Mesodermal cell (in vitro differentiated cells): Measurements from ENCODE around the gene MSANTD1.

ENCODE experiments used
- H3K27ac ChIP-seq: 2 replicates; pipeline ENCODE4 v1.7.0; 2013; ENCODE audit warnings: mild to moderate bottlenecking, low read depth, low read length, moderate library complexity; ENCODE audit not compliant: severe bottlenecking
- H3K36me3 ChIP-seq: 2 replicates; pipeline ENCODE4 v1.7.1; 2013; ENCODE audit warnings: mild to moderate bottlenecking, low read length, moderate library complexity; ENCODE audit not compliant: control insufficient read depth, insufficient read depth
- H3K4me1 ChIP-seq: one replicate; pipeline ENCODE4 v1.7.1; 2013; ENCODE audit warnings: mild to moderate bottlenecking, low read length; ENCODE audit not compliant: insufficient read depth, control insufficient read depth, poor library complexity, severe bottlenecking
- H3K4me3 ChIP-seq: 2 replicates; pipeline ENCODE4 v1.7.0; 2013; ENCODE audit warnings: low read length, control low read depth, mild to moderate bottlenecking; ENCODE audit not compliant: insufficient read depth, poor library complexity, severe bottlenecking; ENCODE audit errors: extremely low read depth
- H3K9me3 ChIP-seq: 2 replicates; pipeline ENCODE4 v1.7.1; 2013; ENCODE audit warnings: mild to moderate bottlenecking, low read length, moderate library complexity; ENCODE audit not compliant: control insufficient read depth
- WGBS, 2 experiments: methylation state at CpG; one replicate each; pipeline ENCODE4 v1.1.5; 2013; ENCODE audit warnings: missing lambda C conversion rate in 2 of 2; ENCODE audit not compliant: insufficient coverage in 2 of 2; 5-methylcytosine and 5-hydroxymethylcytosine counted together

Gene MSANTD1

DNA sequence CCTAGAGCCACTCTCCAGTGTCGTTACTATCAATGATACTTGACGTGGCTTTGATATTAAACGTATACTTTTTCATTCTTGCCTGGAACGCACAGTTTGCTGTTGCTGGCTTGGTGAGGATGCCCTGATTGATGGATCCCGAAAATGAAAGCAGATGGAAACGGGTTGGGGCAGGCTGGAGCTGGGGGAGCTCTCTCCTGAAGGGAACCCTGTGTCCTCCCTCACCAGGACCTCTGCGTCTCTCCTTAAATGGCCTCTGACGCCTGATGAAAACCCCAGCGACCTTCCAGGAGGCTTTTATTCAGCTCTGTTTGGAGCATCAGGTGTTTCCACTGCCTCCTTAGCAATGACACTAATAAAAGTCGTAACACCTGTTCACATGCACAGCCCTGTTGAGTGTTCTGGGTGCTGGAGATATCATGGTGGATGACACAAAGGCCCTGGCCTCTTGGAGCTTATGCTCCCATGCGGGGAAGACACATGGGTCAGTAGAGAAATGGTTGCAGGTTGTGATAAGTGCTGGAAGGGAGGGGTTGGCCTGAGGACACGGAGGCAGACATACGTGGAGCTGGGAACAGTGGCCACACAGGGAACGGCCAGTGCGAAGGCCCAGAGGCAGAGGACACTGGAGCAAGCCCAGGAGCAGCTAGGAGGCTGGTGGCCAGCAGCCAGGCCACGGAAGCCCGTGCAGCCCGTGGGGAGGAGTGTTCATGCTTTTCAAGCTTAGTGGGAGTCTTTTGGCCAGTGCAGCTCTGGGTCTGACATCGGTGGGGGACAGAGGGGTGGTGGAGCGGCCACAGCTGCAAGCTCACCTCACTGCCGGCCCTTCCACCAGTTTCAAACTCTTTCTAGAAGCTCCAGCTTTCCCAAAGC, 7.5 kb downstream of the MSANTD1 start:
- no peaks in the 10 kb centered on the region for H3K9me3 ChIP-seq
- H3K27ac ChIP-seq = no peak overlapping the region
- H3K4me3 ChIP-seq = no peak overlapping the region
- no peaks in the 10 kb centered on the region for H3K4me1 ChIP-seq
- 84 to 87% methylated on average over 18 to 19 of the region's 21 CpGs for WGBS, 2 experiments
- no peaks in the 10 kb centered on the region for H3K36me3 ChIP-seq

DNA sequence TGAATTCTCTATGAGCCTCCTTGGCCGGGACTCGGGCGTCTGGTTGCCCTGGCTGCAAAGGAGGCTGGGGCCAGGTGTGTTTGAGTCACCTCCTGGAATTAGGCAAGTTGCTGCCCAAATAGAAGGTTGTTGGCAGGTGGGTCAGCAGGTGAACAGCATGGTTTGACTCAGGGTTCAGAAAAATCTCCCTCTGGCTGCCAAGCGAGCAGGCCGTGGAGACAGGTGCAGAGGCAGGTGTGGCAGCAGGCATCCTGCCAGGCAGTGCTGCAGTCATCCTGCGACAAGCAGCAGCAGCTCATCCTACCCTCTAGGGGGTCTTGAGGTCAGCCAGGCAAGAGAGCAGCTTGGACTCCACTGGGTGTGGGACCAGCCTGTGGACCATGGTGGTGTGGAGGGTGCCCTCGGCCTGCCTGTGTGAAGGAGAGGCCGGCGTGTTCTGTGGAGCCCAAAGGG, 8.2 kb downstream of the MSANTD1 start:
- Histone ChIP-seq H3K4me3 (no peak overlapping the region), H3K27ac (no peak overlapping the region), H3K4me1 (no peaks in the 10 kb centered on the region), H3K9me3 (no peaks in the 10 kb centered on the region), H3K36me3 (no peaks in the 10 kb centered on the region)
- 85 to 95% methylated on average over 6 to 8 of the region's 9 CpGs for WGBS, 2 experiments

DNA sequence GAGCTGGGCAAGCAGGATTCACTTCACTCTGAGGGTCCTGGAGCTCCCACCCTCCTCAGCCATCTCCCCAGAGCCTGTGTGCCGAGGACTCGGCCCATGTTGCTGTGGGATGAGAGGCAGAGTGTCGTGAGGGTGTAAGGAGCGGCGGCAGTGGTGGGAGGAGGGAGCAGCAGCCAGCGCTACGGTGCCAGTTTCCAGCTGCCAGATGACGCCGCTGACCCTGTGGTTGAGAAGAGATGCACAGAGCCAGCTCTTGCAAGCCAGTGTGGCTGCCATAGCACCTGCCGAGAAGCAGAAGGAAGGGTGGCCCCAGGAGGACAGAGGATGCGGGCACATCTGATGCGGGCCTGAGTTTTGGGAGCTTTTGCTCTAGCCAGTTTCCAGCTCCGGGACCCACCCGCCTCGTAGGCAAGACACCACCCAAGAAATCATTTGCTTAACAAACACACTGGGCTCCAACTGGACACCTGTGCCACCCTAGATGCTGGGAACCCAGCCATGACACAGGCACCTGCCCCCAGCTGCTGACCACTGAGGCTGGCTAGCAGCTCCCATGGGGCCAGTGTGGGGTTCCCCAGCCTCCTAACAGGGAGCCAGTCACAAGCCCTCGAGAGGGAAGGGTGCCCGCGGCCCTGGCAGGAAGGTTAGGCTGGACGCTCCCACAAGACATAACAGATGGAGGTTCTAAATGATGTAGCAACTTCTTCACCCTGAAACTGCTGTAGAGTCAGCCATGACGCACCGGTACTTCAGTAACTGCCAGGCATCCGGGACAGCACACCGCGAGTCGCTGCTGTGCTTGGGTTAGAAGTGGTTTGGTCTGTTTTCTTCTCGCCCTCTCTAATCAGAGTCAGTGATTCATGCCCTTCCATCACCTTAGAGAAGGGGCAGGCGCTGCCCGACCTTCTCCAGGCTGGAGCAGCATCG, 8.9 kb downstream of the MSANTD1 start:
- H3K9me3 ChIP-seq = no peaks in the 10 kb centered on the region
- WGBS, 2 experiments = 87 to 93% methylated on average over 15 to 25 of the region's 29 CpGs
- no peak overlapping the region for H3K4me3 ChIP-seq
- H3K27ac ChIP-seq = no peak overlapping the region
- no peaks in the 10 kb centered on the region for H3K36me3 ChIP-seq
- no peaks in the 10 kb centered on the region for H3K4me1 ChIP-seq

DNA sequence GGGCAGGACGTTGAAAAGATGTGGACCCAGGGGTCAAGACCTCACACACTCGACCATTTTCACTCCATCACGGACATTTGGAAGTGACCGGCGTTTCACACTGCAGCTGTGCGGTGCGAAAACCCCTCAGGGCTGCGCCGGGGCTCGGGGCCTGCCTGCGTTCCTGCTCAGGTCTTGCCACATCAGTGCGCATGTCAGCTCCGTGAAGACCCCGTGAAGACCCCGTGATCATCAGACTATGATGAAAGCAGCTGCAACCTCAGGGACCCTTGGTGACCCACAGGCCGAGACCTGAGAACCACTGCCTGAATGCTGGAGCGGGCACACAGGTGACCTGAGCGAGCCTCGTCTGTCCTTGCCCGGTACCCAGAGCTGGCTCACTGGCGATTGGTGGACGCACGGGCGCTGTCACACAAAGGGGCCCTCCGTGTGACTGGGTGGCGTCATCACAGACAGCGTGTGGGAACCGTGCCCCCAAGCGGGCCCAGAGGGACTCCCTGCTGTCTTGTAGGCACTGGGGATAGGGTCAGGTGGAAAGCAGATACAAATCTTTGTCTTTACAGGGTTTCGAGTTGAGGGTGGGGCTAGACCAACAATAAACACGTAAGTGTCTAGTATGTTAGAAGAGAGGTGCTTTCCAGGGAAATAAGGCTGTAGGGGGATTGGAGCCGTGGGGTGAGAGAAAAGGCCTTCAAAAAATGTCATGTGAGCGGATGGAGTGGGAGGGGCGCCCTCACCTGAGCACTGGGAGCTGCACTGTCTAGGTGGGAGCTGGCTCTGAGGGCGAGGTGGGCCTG, 12.7 kb downstream of the MSANTD1 start:
- Histone ChIP-seq H3K4me3 (no peak overlapping the region), H3K27ac (no peak overlapping the region), H3K4me1 (no peaks in the 10 kb centered on the region), H3K36me3 (no peaks in the 10 kb centered on the region), H3K9me3 (no peaks in the 10 kb centered on the region)
- 92 to 94% methylated on average over 31 to 33 of the region's 35 CpGs for WGBS, 2 experiments

DNA sequence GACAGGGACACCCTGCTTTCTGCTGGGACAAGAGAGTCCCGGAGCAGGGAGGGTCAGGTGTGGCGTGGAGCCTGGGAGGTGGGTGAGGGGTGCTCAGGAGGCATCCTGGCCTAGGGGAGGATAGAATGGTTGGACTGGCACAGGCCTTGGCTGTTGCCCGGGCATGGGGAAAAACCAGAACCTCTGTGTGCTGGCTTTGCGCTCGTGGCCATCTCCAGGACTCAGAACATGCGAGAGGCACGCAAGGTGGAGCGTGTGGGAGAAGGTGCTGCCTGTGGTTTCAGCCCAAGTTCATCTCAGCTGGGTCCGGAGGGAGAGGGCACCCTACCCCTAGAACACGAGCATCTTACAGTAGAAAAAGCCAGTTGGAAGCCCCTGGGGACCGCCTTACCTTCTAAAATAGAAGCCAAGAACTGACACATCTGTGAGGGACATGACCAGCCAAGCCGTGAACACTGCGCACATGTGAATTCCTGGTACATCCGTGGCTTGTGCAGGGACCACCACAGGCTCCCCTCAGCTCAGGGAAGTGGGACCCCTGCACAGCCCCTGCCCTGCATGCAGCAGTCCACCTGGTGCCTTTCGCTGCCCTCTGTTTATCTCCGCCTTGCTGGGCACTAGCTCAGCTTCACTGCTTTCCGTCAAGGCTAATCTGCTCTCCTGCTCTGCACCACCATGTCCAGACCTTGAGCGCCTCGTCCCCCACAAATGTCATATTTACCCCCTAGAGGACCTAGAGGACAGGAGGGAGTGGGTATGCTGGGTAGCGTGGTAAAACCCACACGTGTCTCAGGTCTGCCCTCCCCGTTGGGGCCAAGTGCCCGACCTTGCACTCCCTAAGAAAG, 13.5 kb downstream of the MSANTD1 start:
- 87 to 91% methylated on average over 21 of the region's 23 CpGs for WGBS, 2 experiments
- no peak overlapping the region for H3K27ac ChIP-seq
- no peaks in the 10 kb centered on the region for H3K36me3 ChIP-seq
- no peaks in the 10 kb centered on the region for H3K4me1 ChIP-seq
- H3K4me3 ChIP-seq = no peak overlapping the region
- no peaks in the 10 kb centered on the region for H3K9me3 ChIP-seq

DNA sequence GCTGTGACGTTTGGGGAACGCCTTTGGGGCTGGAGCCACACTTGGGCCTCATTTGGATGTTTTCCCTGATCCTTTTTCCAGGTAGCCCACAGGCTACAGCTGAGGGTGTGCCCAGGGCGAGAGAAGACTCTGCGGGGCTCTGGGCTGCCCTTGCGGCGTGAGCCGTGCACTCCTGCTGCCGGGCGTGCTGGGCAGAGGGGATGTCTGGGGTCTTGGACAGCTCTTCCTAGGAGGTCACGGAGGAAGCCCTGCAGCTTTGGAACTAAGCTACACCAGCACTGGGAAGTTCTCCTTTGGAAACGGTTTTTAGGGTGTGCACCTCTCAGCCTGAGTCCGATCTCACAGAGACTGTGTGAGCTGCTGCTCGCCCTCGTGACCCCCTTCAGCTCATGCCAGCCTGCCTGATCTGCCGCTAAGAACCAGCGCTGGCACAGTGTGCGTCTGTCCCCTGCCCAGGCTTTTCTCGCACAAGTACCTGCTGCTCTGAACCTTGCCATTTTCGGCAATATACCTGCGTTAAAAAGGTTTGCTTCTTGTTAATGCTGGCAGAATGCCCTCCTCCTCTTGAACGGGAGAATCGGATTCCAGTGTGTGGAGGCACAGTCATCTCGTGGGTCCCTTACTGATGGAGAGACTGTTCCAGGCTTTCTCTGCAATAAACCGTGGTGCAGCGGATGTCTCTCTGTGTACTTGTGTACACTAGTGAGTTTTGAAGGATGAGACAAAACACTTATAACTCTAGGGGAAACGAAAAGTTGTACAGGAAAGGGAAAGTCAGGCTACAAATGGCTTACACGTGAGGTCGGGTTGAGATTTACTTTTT, 14.3 kb downstream of the MSANTD1 start:
- no peaks in the 10 kb centered on the region for H3K9me3 ChIP-seq
- no peaks in the 10 kb centered on the region for H3K4me1 ChIP-seq
- WGBS, 2 experiments = 88 to 92% methylated on average over 24 to 27 of the region's 28 CpGs
- H3K4me3 ChIP-seq = no peak overlapping the region
- no peaks in the 10 kb centered on the region for H3K36me3 ChIP-seq
- no peak overlapping the region for H3K27ac ChIP-seq

DNA sequence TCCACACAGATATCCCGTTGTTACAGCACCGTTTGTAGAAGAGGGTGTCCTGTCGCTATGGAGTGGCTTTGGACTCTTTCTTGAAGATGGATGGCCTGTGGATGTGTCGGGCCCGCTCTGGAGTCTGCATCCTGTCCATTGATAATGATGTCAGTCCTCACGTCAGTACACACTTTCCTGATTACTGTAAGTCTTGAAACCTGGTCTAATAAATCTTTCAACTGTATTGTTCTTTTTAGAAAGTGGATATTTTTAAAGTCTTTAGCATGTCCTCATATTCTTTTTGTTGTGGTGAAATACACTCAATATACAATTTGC, 14.9 kb downstream of the MSANTD1 start:
- Histone ChIP-seq H3K36me3 (no peaks in the 10 kb centered on the region), H3K27ac (no peak overlapping the region), H3K4me3 (no peak overlapping the region), H3K9me3 (no peaks in the 10 kb centered on the region), H3K4me1 (no peaks in the 10 kb centered on the region)
- WGBS, 2 experiments = 73 to 78% methylated on average over 2 to 5 of the region's 6 CpGs

DNA sequence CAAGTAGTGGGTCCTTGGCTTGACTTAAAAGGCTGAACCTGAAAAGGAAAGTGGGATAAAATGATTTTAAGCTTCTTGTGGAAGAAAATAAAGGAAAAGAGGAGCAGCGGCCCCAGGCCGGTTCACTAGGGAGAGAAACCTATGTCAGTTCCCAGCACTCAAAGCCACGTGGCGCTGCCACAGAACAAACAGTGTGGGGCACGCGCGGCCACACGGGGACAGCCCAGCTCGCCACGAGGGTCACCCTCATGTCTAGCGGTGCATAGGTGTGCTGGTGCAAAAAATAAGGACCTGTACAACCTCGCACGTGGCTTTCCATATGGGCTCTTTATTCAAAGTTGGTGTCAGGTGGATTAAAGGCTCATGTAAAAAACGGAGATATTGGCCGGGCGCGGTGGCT, 17.1 kb downstream of the MSANTD1 start:
- Histone ChIP-seq H3K4me1 (no peaks in the 10 kb centered on the region), H3K36me3 (no peaks in the 10 kb centered on the region), H3K4me3 (no peak overlapping the region), H3K9me3 (no peaks in the 10 kb centered on the region), H3K27ac (no peak overlapping the region)
- WGBS, 2 experiments = 96 to 99% methylated on average over 13 to 17 of the region's 17 CpGs

DNA sequence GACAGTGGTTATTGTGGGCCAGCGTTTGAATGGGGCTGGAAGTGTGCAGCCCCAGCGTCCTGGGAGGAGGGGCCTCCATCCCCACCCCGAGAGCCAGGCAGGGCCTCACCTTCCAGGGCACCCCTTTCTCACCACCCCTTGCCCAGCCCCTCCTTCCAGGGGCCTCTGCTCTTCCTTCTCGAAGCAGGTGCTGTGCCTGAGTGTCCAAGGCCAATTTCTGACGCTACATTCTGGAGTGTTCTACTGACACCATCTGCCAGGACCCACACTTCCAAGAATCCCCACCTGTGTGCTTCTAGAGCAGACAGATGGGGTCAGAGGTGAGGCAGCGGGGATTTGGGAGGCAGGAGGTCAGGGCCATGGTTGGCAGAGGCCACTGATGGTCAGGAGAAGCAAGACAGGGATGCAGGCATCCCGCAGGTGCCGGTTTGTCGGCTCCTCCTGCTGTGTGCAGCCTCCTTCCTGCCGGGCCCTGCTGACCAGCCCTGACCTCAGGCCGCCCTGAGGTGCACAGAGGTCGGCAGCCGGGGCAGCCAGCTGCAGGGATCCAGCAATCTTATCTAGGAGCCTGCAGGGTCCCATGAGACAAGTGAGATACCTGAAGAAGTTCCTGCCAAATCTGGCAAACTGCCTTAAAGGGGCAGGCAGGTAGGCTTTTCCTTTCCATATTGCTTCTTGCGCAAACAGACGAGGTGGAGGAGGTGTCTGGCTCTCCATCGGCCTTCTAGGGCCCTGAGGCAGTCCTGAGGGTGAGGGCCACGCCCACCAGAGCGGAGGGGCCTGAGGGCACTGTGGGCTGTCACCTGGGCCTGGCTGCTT, 18.8 kb downstream of the MSANTD1 start:
- H3K4me1 ChIP-seq = no peaks in the 10 kb centered on the region
- no peaks in the 10 kb centered on the region for H3K36me3 ChIP-seq
- H3K27ac ChIP-seq = no peak overlapping the region
- WGBS, 2 experiments = 75 to 80% methylated on average over 15 to 16 of the region's 18 CpGs
- H3K4me3 ChIP-seq = no peak overlapping the region
- H3K9me3 ChIP-seq = no peaks in the 10 kb centered on the region
